Peyer's patch (tissue), 4 donors: ENCODE data around the gene GPR26. TPM values are rescaled to one million over a fixed set of nuclear protein-coding genes. Genes with fewer than 3 reads are reported as not detected.
A peak's percentile ranks its signal among the peaks of the same experiment; 100 is the strongest.

Source experiments
- DNase-seq, 3 donors: peaks; one replicate each; pipeline ENCODE4 v3.0.0-alpha.2; 2017 to 2019
- H3K27ac ChIP-seq, 4 donors: fragments of 200-600 bp; sonication (generic); one replicate each; pipeline ENCODE4 v1.5.1; 2016 to 2019
- H3K27me3 ChIP-seq, 2 donors: fragments of 200-600 bp; sonication (generic); one replicate each; pipeline ENCODE4 v1.5.1; 2019
- H3K36me3 ChIP-seq, 3 donors: fragments of 200-600 bp; sonication (generic); one replicate each; pipeline ENCODE4 v1.5.1; 2016 to 2019
- H3K4me1 ChIP-seq, 4 donors: fragments of 200-600 bp; sonication (generic); one replicate each; pipeline ENCODE4 v1.5.1; 2016 to 2019
- H3K4me3 ChIP-seq, 4 donors: fragments of 200-600 bp; sonication (generic); 1 replicate in 3 of 4; 2 replicates in 1 of 4; pipeline ENCODE4 v1.5.1; 2016 to 2019; ENCODE audit warnings: mild to moderate bottlenecking in 1 of 4
- H3K9me3 ChIP-seq, 4 donors: fragments of 200-600 bp; sonication (generic); one replicate each; pipeline ENCODE4 v1.5.1; 2016 to 2019; ENCODE audit warnings: mild to moderate bottlenecking in 1 of 4
- CTCF ChIP-seq, 6 experiments: fragments of 450-650 bp in 4 of 6; fragments of 200-600 bp in 2 of 6; sonication (generic) in 1 of 6; IDR thresholded peaks; one replicate each; pipeline ENCODE4 v1.5.1; 2017 to 2019; ENCODE audit warnings: antibody characterized with exemption in 6 of 6, mild to moderate bottlenecking in 3 of 6, moderate library complexity in 1 of 6
- POLR2A ChIP-seq, 2 donors: fragments of 450-650 bp; IDR thresholded peaks; one replicate each; pipeline ENCODE4 v1.5.1; 2017; ENCODE audit warnings: antibody characterized with exemption in 2 of 2, mild to moderate bottlenecking in 2 of 2, moderate library complexity in 2 of 2
- total RNA-seq, 4 donors: library from RNA; depleted of rRNA; stranded (reverse); fragments of >200 nt; gene quantifications; one replicate each; pipeline ENCODE4 v1.1.0, GENCODE V29; 2016

GPR26 gene
- total RNA-seq, 4 donors from 2014 or later: not detected

GRCh38 chr10:123685260-123685659 is 19.1 kb downstream of the GPR26 start:
- Histone ChIP-seq H3K4me3 (no peak overlapping the region), H3K27me3 (no peaks in the 10 kb centered on the region), H3K4me1 (no peaks in the 10 kb centered on the region), H3K9me3 (no peaks in the 10 kb centered on the region), H3K27ac (no peak overlapping the region), H3K36me3 (no peaks in the 10 kb centered on the region)
- TF ChIP-seq CTCF (IDR thresholded peaks at IDR 0.05) (no peak), POLR2A (IDR thresholded peaks at IDR 0.05) (no peak)
- DNase-seq: no peak

- TF ChIP-seq CTCF (IDR thresholded peaks at IDR 0.05) (no peak), POLR2A (IDR thresholded peaks at IDR 0.05) (no peak)
- Histone ChIP-seq H3K36me3 (no peaks in the 10 kb centered on the region), H3K4me3 (no peak overlapping the region), H3K27me3 (no peaks in the 10 kb centered on the region), H3K27ac (no peak overlapping the region), H3K4me1 (no peaks in the 10 kb centered on the region), H3K9me3 (no peaks in the 10 kb centered on the region)
- peak in 1 of 3 donors; percentile 40 for DNase-seq
Measured at GRCh38 chr10:123687758-123688157, 21.6 kb downstream of the GPR26 start.

GRCh38 chr10:123689880-123690279 is 23.7 kb downstream of the GPR26 start:
- H3K27ac ChIP-seq: no peak overlapping the region
- no peaks in the 10 kb centered on the region for H3K36me3 ChIP-seq
- H3K4me1 ChIP-seq: no peaks in the 10 kb centered on the region
- no peaks in the 10 kb centered on the region for H3K27me3 ChIP-seq
- TF ChIP-seq CTCF (IDR thresholded peaks at IDR 0.05) (no peak), POLR2A (IDR thresholded peaks at IDR 0.05) (no peak)
- no peak for DNase-seq
- no peaks in the 10 kb centered on the region for H3K9me3 ChIP-seq
- H3K4me3 ChIP-seq: no peak overlapping the region

GRCh38 chr10:123703195-123703790 is 37.1 kb downstream of the GPR26 start:
- H3K27ac ChIP-seq: no peak overlapping the region
- no peaks in the 10 kb centered on the region for H3K9me3 ChIP-seq
- no peaks in the 10 kb centered on the region for H3K4me1 ChIP-seq
- no peak for DNase-seq
- H3K36me3 ChIP-seq: no peaks in the 10 kb centered on the region
- H3K27me3 ChIP-seq: no peaks in the 10 kb centered on the region
- TF ChIP-seq POLR2A (IDR thresholded peaks at IDR 0.05): no peak
- no peak for TF ChIP-seq CTCF (IDR thresholded peaks at IDR 0.05)
- no peak overlapping the region for H3K4me3 ChIP-seq

GRCh38 chr10:123704076-123704475 is 37.9 kb downstream of the GPR26 start:
- H3K36me3 ChIP-seq: no peaks in the 10 kb centered on the region
- TF ChIP-seq CTCF (IDR thresholded peaks at IDR 0.05): no peak
- no peak for TF ChIP-seq POLR2A (IDR thresholded peaks at IDR 0.05)
- no peak overlapping the region for H3K4me3 ChIP-seq
- H3K4me1 ChIP-seq: no peaks in the 10 kb centered on the region
- H3K9me3 ChIP-seq: no peaks in the 10 kb centered on the region
- no peaks in the 10 kb centered on the region for H3K27me3 ChIP-seq
- H3K27ac ChIP-seq: no peak overlapping the region
- DNase-seq: no peak

- DNase-seq: no peak
- H3K4me1 ChIP-seq: no peaks in the 10 kb centered on the region
Measured at GRCh38 chr10:123704812-123705211, 38.7 kb downstream of the GPR26 start.

More at GRCh38 chr10:123704812-123705211, 38.7 kb downstream of the GPR26 start:
- Histone ChIP-seq H3K9me3 (no peaks in the 10 kb centered on the region), H3K27ac (no peak overlapping the region), H3K4me3 (no peak overlapping the region), H3K27me3 (no peaks in the 10 kb centered on the region), H3K36me3 (no peaks in the 10 kb centered on the region)
- no peak for TF ChIP-seq POLR2A (IDR thresholded peaks at IDR 0.05)
- TF ChIP-seq CTCF (IDR thresholded peaks at IDR 0.05): no peak
